H9 (cell line): ENCODE results near the gene CCL20. TPM values are rescaled to one million over a fixed set of nuclear protein-coding genes. Genes with fewer than 3 reads are reported as not detected.

Experiments used
- DNase-seq: peaks from one replicate; pipeline ENCODE4 v3.0.0-alpha.2; 2017
- H2AFZ ChIP-seq: one replicate; pipeline ENCODE4 v1.6.1; 2013; ENCODE audit warnings: mild to moderate bottlenecking, low read length, control low read depth, moderate library complexity
- H2AK5ac ChIP-seq: 2 replicates; pipeline ENCODE4 v1.6.1; 2013; ENCODE audit warnings: low read length, control low read depth, mixed read lengths; ENCODE audit not compliant: insufficient read length
- H2BK120ac ChIP-seq: one replicate; pipeline ENCODE4 v1.6.1; 2013; ENCODE audit warnings: low read depth, mild to moderate bottlenecking, low read length, control low read depth, inconsistent platforms; ENCODE audit not compliant: poor library complexity, severe bottlenecking
- H2BK12ac ChIP-seq: 2 replicates; pipeline ENCODE4 v1.6.1; 2013; ENCODE audit warnings: low read length, control low read depth, mixed read lengths, low read depth; ENCODE audit not compliant: insufficient read length
- H2BK15ac ChIP-seq: 2 replicates; pipeline ENCODE4 v1.6.1; 2013; ENCODE audit warnings: low read depth, low read length, control low read depth
- H2BK20ac ChIP-seq: one replicate; pipeline ENCODE4 v1.6.1; 2013; ENCODE audit warnings: low read depth, mild to moderate bottlenecking, low read length, control low read depth, inconsistent platforms; ENCODE audit not compliant: poor library complexity, severe bottlenecking
- H2BK5ac ChIP-seq: 2 replicates; pipeline ENCODE4 v1.6.1; 2013; ENCODE audit warnings: low read length, control low read depth, mixed read lengths; ENCODE audit not compliant: insufficient read length
- H3K14ac ChIP-seq: 2 replicates; pipeline ENCODE4 v1.6.1; 2013; ENCODE audit warnings: low read length, control low read depth; ENCODE audit not compliant: insufficient read depth
- H3K18ac ChIP-seq: 2 replicates; pipeline ENCODE4 v1.6.1; 2013; ENCODE audit warnings: low read depth, mild to moderate bottlenecking, mixed read lengths, low read length, control low read depth; ENCODE audit not compliant: insufficient read length
- H3K23ac ChIP-seq: 2 replicates; pipeline ENCODE4 v1.6.1; 2013; ENCODE audit warnings: low read length, control low read depth, mixed read lengths, low read depth; ENCODE audit not compliant: insufficient read length
- H3K23me2 ChIP-seq: 2 replicates; pipeline ENCODE4 v1.6.1; 2013; ENCODE audit warnings: low read depth, mild to moderate bottlenecking, mixed read lengths, low read length, control low read depth; ENCODE audit not compliant: insufficient read length, poor library complexity, severe bottlenecking
- H3K27ac ChIP-seq: 2 replicates; pipeline ENCODE4 v1.5.1; 2013; ENCODE audit warnings: low read length, control low read depth, mixed read lengths, low read depth; ENCODE audit not compliant: insufficient read length
- H3K27me3 ChIP-seq: 2 replicates; pipeline ENCODE4 v1.6.1; 2013; ENCODE audit warnings: low read length, control low read depth, inconsistent platforms; ENCODE audit not compliant: insufficient read depth
- H3K4ac ChIP-seq: 2 replicates; pipeline ENCODE4 v1.6.1; 2013; ENCODE audit warnings: low read depth, mild to moderate bottlenecking, control low read depth, inconsistent platforms, low read length, moderate library complexity
- H3K4me1 ChIP-seq: 2 replicates; pipeline ENCODE4 v1.6.1; 2013; ENCODE audit warnings: low read length, control low read depth, inconsistent platforms; ENCODE audit not compliant: insufficient read depth
- H3K4me2 ChIP-seq: 2 replicates; pipeline ENCODE4 v1.6.1; 2013; ENCODE audit warnings: low read length, control low read depth, mixed read lengths; ENCODE audit not compliant: insufficient read length, insufficient read depth
- H3K56ac ChIP-seq: 2 replicates; pipeline ENCODE4 v1.6.1; 2013; ENCODE audit warnings: low read depth, mild to moderate bottlenecking, mixed read lengths, low read length, control low read depth; ENCODE audit not compliant: insufficient read length
- H3K79me1 ChIP-seq: 2 replicates; pipeline ENCODE4 v1.6.1; 2013; ENCODE audit warnings: low read depth, mild to moderate bottlenecking, moderate library complexity, low read length, control low read depth, inconsistent platforms; ENCODE audit not compliant: insufficient read depth, poor library complexity, severe bottlenecking
- H3K79me2 ChIP-seq: 2 replicates; pipeline ENCODE4 v1.6.1; 2013; ENCODE audit warnings: low read length, control low read depth, inconsistent platforms; ENCODE audit not compliant: insufficient read depth
- H3K9ac ChIP-seq: 2 replicates; pipeline ENCODE4 v1.6.1; 2013; ENCODE audit warnings: low read length, control low read depth, mixed read lengths; ENCODE audit not compliant: insufficient read length; ENCODE audit errors: extremely low read depth
- H3K9me3 ChIP-seq: one replicate; pipeline ENCODE4 v1.6.1; 2013; ENCODE audit warnings: low read depth, low read length, inconsistent platforms; ENCODE audit not compliant: control insufficient read depth
- H3T11ph ChIP-seq: one replicate; pipeline ENCODE4 v1.6.1; 2013; ENCODE audit warnings: mild to moderate bottlenecking, low read length, control low read depth, inconsistent platforms
- H4K20me1 ChIP-seq: one replicate; pipeline ENCODE4 v1.6.1; 2013; ENCODE audit not compliant: control insufficient read depth, insufficient read length, insufficient read depth
- H4K5ac ChIP-seq: 2 replicates; pipeline ENCODE4 v1.6.1; 2013; ENCODE audit warnings: low read depth, mild to moderate bottlenecking, mixed read lengths, low read length, control low read depth; ENCODE audit not compliant: insufficient read length
- H4K8ac ChIP-seq: replicated peaks from 2 replicates; pipeline ENCODE4 v1.6.1; 2013; ENCODE audit warnings: low read length, control low read depth, mixed read lengths, low read depth; ENCODE audit not compliant: insufficient read length
- H4K91ac ChIP-seq: 2 replicates; pipeline ENCODE4 v1.6.1; 2013; ENCODE audit warnings: low read depth, mild to moderate bottlenecking, moderate library complexity, mixed read lengths, low read length, control low read depth; ENCODE audit not compliant: insufficient read length
- H3K27ac Mint-ChIP-seq, 3 experiments: 2 replicates in 2 of 3; 3 replicates in 1 of 3; pipeline ENCODE4 v1.8.0; 2020 to 2021; ENCODE audit warnings: mixed read lengths in 3 of 3, mild to moderate bottlenecking in 1 of 3, moderate library complexity in 1 of 3
- H3K27me3 Mint-ChIP-seq: 2 replicates; pipeline ENCODE4 v1.8.0; 2021; ENCODE audit warnings: low read depth, mild to moderate bottlenecking, moderate library complexity, mixed read lengths
- H3K36me3 Mint-ChIP-seq, 3 experiments: 2 replicates in 2 of 3; 3 replicates in 1 of 3; pipeline ENCODE4 v1.8.0; 2020 to 2021; ENCODE audit warnings: low read depth in 3 of 3, mixed read lengths in 3 of 3; ENCODE audit not compliant: insufficient read depth in 1 of 3
- H3K4me1 Mint-ChIP-seq, 2 experiments: 2 replicates each; pipeline ENCODE4 v1.8.0; 2020; ENCODE audit warnings: mixed read lengths in 2 of 2
- H3K4me3 Mint-ChIP-seq, 2 experiments: 2 replicates in 1 of 2; 3 replicates in 1 of 2; pipeline ENCODE4 v1.8.0; 2020 to 2021; ENCODE audit warnings: mild to moderate bottlenecking in 2 of 2, mixed read lengths in 2 of 2, moderate library complexity in 1 of 2
- H3K9me3 Mint-ChIP-seq, 2 experiments: 2 replicates in 1 of 2; 3 replicates in 1 of 2; pipeline ENCODE4 v1.8.0; 2020; ENCODE audit warnings: mild to moderate bottlenecking in 2 of 2, mixed read lengths in 2 of 2, moderate library complexity in 1 of 2
- CTCF ChIP-seq: fragments of 200-600 bp; sonication (generic); conservative IDR thresholded peaks from 3 replicates; pipeline ENCODE4 v1.8.0; 2021; ENCODE audit warnings: antibody characterized with exemption, mild to moderate bottlenecking
- WGBS: extraction: QIAGEN DNeasy Blood & Tissue Kit; methylation state at CpG from one replicate; pipeline ENCODE4 v1.1.7; 2013; ENCODE audit warnings: missing lambda C conversion rate, low lambda C conversion rate, mixed read lengths; ENCODE audit not compliant: insufficient read length; ENCODE audit errors: extremely low coverage; 5-methylcytosine and 5-hydroxymethylcytosine counted together
- total RNA-seq: library from RNA; stranded (reverse); gene quantifications from 2 replicates; pipeline ENCODE4 v1.2.1, GENCODE V29; 2021

CCL20 gene
- total RNA-seq, 1 experiment from 2014 or later: not detected

- no peaks in the 10 kb centered on the region for H3K4me1 ChIP-seq
- no peak overlapping the region for H3K9ac ChIP-seq
- no peaks in the 10 kb centered on the region for H3K9me3 ChIP-seq
- no peaks in the 10 kb centered on the region for H3K27me3 Mint-ChIP-seq
- no peak overlapping the region for H2BK120ac ChIP-seq
- no peak overlapping the region for H3K4ac ChIP-seq
- no peaks in the 10 kb centered on the region for H4K20me1 ChIP-seq
- no peak overlapping the region; the same call in 1 of the 2 replicates for H3K14ac ChIP-seq
- H3K18ac ChIP-seq: no peak overlapping the region
- DNase-seq: no peak
- no peak overlapping the region for H3T11ph ChIP-seq
- H2BK5ac ChIP-seq: no peak overlapping the region
- peaks cover 12 to 14% of the 10 kb centered on the region in 2 experiments for H3K4me1 Mint-ChIP-seq
- no peaks in the 10 kb centered on the region for H3K79me2 ChIP-seq
- no peak overlapping the region for H4K8ac ChIP-seq
- H3K56ac ChIP-seq: no peak overlapping the region
- H4K5ac ChIP-seq: no peak overlapping the region
- no peaks in the 10 kb centered on the region for H3K9me3 Mint-ChIP-seq
- H3K27ac ChIP-seq: no peak overlapping the region
- H3K79me1 ChIP-seq: no peaks in the 10 kb centered on the region
- no peak overlapping the region for H2BK12ac ChIP-seq
- H2BK15ac ChIP-seq: no peak overlapping the region
- no peak overlapping the region for H2AK5ac ChIP-seq
- no peak overlapping the region for H3K4me3 Mint-ChIP-seq
- WGBS: no CpG with 5 or more reads among the region's 22 CpGs
- no peak for TF ChIP-seq CTCF
- H2AFZ ChIP-seq: no peak overlapping the region
- no peak overlapping the region for H3K27ac Mint-ChIP-seq
- H3K36me3 Mint-ChIP-seq: no peaks in the 10 kb centered on the region; a peak in 1 of 7 replicates
- H4K91ac ChIP-seq: no peak overlapping the region
- no peak overlapping the region for H3K23ac ChIP-seq
- no peaks in the 10 kb centered on the region for H3K27me3 ChIP-seq
- no peak overlapping the region for H2BK20ac ChIP-seq
- no peak overlapping the region for H3K4me2 ChIP-seq
- no peaks in the 10 kb centered on the region for H3K23me2 ChIP-seq
Measured at GRCh38 chr2:227767830-227768229, 45.8 kb upstream of the CCL20 start.
